ENCODE measurements around the gene GCN1.
A peak's percentile ranks its signal among the peaks of the same experiment; 100 is the strongest.

The GCN1 gene

DNA sequence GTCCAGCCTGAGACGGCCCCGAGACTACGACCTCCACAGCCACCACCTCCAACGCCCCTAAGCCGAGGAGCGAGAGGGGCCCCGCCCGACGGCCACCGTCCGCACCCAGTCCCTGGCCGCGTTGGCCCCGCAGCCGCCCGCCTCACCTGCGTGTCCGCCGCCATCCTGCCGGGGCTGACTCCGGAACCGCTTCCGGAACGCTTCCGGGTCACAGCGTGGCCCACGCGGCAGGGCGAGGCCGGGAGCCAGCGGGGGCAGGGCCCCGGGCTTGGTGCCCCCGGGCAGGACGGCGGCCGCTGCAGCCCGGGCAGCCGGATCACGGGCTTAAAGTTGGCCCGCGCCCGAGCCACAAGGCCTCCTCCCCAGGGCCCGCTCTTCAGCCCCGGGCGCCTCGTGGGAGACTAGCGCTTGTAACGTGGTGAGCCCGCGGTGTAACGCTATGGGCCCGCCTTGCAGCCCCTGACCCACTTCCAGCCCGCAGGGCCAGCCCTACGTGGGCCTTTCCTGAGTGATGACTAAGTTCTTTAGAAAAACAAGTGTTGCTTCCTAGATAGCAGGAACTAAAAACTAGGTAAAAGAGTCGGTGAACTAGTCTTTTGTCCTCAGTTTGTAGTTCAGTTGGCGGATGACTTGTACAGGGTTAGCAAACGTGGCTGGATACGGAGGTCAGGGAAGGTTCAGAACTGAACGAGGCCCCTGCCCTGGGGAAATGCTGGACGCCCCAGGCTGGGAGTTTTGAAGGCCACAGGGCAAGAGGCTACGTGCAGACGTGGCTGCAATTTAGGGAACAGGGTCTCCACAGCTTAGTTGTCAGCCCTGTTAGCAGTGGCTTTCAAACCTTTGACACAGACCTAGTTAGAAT, at the start of gene GCN1:
GCN1 (minus strand) TSS at position 182 of the 862 bp plus-strand sequence; CDS start at position 164, 18 bp downstream.
- TF ChIP-seq, protein P1, sequence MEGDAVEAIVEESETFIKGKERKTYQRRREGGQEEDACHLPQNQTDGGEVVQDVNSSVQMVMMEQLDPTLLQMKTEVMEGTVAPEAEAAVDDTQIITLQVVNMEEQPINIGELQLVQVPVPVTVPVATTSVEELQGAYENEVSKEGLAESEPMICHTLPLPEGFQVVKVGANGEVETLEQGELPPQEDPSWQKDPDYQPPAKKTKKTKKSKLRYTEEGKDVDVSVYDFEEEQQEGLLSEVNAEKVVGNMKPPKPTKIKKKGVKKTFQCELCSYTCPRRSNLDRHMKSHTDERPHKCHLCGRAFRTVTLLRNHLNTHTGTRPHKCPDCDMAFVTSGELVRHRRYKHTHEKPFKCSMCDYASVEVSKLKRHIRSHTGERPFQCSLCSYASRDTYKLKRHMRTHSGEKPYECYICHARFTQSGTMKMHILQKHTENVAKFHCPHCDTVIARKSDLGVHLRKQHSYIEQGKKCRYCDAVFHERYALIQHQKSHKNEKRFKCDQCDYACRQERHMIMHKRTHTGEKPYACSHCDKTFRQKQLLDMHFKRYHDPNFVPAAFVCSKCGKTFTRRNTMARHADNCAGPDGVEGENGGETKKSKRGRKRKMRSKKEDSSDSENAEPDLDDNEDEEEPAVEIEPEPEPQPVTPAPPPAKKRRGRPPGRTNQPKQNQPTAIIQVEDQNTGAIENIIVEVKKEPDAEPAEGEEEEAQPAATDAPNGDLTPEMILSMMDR (conservative IDR thresholded peaks at IDR 0.05) = no peak
- peak; percentile 76 for TF ChIP-seq ZFX (IDR thresholded peaks at IDR 0.05)
- H3K27ac ChIP-seq = peak within 1 kb of the TSS; percentile 98

- H3K27ac ChIP-seq = no peak overlapping the region
- no peak for TF ChIP-seq ZFX (IDR thresholded peaks at IDR 0.05)
- TF ChIP-seq, protein P1 (conservative IDR thresholded peaks at IDR 0.05) = no peak
These were observed 48.6 kb upstream of the GCN1 start for GRCh38 chr12:120242971-120243699.

GRCh38 chr12:120242275-120242799, 47.8 kb upstream of the GCN1 start:
- H3K27ac ChIP-seq = no peak overlapping the region
- no peak for TF ChIP-seq ZFX (IDR thresholded peaks at IDR 0.05)
- TF ChIP-seq, protein P1 (conservative IDR thresholded peaks at IDR 0.05) = no peak

GRCh38 chr12:120241561-120242274, 47.2 kb upstream of the GCN1 start:
- no peak overlapping the region for H3K27ac ChIP-seq

GRCh38 chr12:120240495-120240833, 45.9 kb upstream of the GCN1 start:
- no peak overlapping the region for H3K27ac ChIP-seq
- TF ChIP-seq, protein P1 (conservative IDR thresholded peaks at IDR 0.05) = no peak
- TF ChIP-seq ZFX (IDR thresholded peaks at IDR 0.05) = no peak

More at GRCh38 chr12:120241561-120242274, 47.2 kb upstream of the GCN1 start:
- TF ChIP-seq, protein P1 (conservative IDR thresholded peaks at IDR 0.05) = no peak
- TF ChIP-seq ZFX (IDR thresholded peaks at IDR 0.05) = no peak

DNA sequence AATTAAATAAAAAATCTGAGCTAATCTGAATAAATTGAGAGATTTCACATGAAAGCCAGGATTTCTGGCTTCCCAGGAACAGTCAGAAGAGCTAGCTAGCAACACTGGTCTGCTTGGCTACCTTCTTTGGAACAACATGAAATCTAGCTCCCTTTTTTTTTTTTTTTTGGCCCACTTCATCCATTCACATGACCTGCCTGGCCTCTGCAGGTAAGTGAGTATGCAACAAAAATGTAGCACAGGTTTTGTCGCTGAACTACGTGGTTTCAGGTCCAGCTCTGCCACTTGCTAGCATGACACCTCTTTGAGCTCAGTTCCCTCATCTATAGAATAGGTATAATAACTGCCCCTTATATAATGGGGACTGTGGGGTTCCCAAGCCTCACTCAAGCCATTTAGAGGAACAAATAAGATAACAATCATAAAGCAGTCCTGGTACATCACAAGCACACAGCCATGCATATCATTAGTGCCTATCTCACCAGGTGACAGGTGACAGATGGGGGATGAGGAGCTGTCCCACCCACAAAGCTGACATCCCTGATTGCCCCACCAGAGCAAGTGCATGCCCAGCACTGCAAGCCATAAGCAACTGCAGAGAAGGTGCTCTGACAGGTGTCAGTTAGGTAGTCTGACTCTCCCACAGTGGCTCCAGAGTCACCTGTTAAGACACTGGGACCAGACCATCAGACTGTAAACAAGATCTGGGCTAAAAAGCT, 45.4 kb upstream of the GCN1 start:
- H3K27ac ChIP-seq = no peak overlapping the region
- TF ChIP-seq, protein P1 (conservative IDR thresholded peaks at IDR 0.05) = no peak
- no peak for TF ChIP-seq ZFX (IDR thresholded peaks at IDR 0.05)

All from C4-2B (cell line).